Vagina (tissue), 2 donors: ENCODE data around the gene PDYN. TPM values are rescaled to one million over a fixed set of nuclear protein-coding genes. Genes with fewer than 3 reads are reported as not detected.

Experiments used
- DNase-seq, 2 donors: peaks; one replicate each; pipeline ENCODE4 v3.0.0-alpha.2; 2017; ENCODE audit errors: extremely low spot score in 2 of 2
- H3K27ac ChIP-seq: fragments of 200-600 bp; sonication (generic); one replicate; pipeline ENCODE4 v1.5.1; 2019
- H3K27me3 ChIP-seq: fragments of 200-600 bp; sonication (generic); one replicate; pipeline ENCODE4 v1.5.1; 2019
- H3K36me3 ChIP-seq, 2 donors: fragments of 200-600 bp; sonication (generic); one replicate each; pipeline ENCODE4 v1.5.1; 2017 to 2019
- H3K4me1 ChIP-seq: fragments of 200-600 bp; sonication (generic); one replicate; pipeline ENCODE4 v1.5.1; 2019
- H3K4me3 ChIP-seq, 2 donors: fragments of 200-600 bp; sonication (generic); 1 replicate in 1 of 2; 2 replicates in 1 of 2; pipeline ENCODE4 v1.5.1; 2016 to 2019
- H3K9me3 ChIP-seq: fragments of 200-600 bp; sonication (generic); one replicate; pipeline ENCODE4 v1.5.1; 2019
- CTCF ChIP-seq, 3 experiments: fragments of 450-650 bp in 2 of 3; fragments of 200-600 bp in 1 of 3; sonication (generic) in 1 of 3; IDR thresholded peaks; one replicate each; pipeline ENCODE4 v1.5.1; 2017 to 2019; ENCODE audit warnings: antibody characterized with exemption in 3 of 3, mild to moderate bottlenecking in 2 of 3, moderate library complexity in 2 of 3
- POLR2A ChIP-seq, 2 donors: fragments of 450-650 bp; IDR thresholded peaks; one replicate each; pipeline ENCODE4 v1.6.1; 2017; ENCODE audit warnings: antibody characterized with exemption in 2 of 2, mild to moderate bottlenecking in 2 of 2, moderate library complexity in 2 of 2
- POLR2AphosphoS5 ChIP-seq, 2 donors: sonication (generic); formaldehyde crosslinking; IDR thresholded peaks; one replicate each; pipeline ENCODE4 v1.9.0; 2017; ENCODE audit warnings: antibody characterized with exemption in 2 of 2, mild to moderate bottlenecking in 2 of 2, low read depth in 1 of 2; ENCODE audit not compliant: insufficient read depth in 1 of 2
- intact Hi-C: fragments of 100-400 bp; cut with DNase I; formaldehyde crosslinking; loops from one replicate; pipeline ENCODE4 v1.15.1; 2023
- total RNA-seq: library from RNA; depleted of rRNA; stranded (reverse); fragments of >200 nt; gene quantifications from one replicate; pipeline ENCODE4 v1.2.3, GENCODE V29; 2016

Gene PDYN
- total RNA-seq, 1 donor from 2014 or later = not detected

GRCh38 chr20:1964659-1965405 lies 29.0 kb downstream of the PDYN start:
- TF ChIP-seq POLR2AphosphoS5 (IDR thresholded peaks at IDR 0.05; ENCODE audit: insufficient read depth in 1 of 2, low read depth in 1 of 2) = no peak
- TF ChIP-seq POLR2A (IDR thresholded peaks at IDR 0.05) = no peak
- TF ChIP-seq CTCF (IDR thresholded peaks at IDR 0.05) = no peak
- no peaks in the 10 kb centered on the region for H3K27me3 ChIP-seq
- no peak overlapping the region for H3K27ac ChIP-seq
- H3K4me1 ChIP-seq = peaks cover 12% of the 10 kb centered on the region
- no peaks in the 10 kb centered on the region for H3K36me3 ChIP-seq
- no peak for DNase-seq
- no peaks in the 10 kb centered on the region for H3K9me3 ChIP-seq
- H3K4me3 ChIP-seq = peak overlapping the region in 1 of 2 donors; percentile 16
- intact Hi-C loops = loop anchor here (5.0 kb wide), 1 partner anchor 207 kb away; no protein-coding TSS in a partner anchor

GRCh38 chr20:1964061-1964460 lies 29.8 kb downstream of the PDYN start:
- H3K4me1 ChIP-seq = peaks cover 12% of the 10 kb centered on the region
- no peaks in the 10 kb centered on the region for H3K36me3 ChIP-seq
- H3K27ac ChIP-seq = no peak overlapping the region
- no peak for DNase-seq
- no peaks in the 10 kb centered on the region for H3K27me3 ChIP-seq
- H3K4me3 ChIP-seq = no peak overlapping the region
- intact Hi-C loops = no loop called here
- TF ChIP-seq POLR2A (IDR thresholded peaks at IDR 0.05) = no peak
- TF ChIP-seq POLR2AphosphoS5 (IDR thresholded peaks at IDR 0.05; ENCODE audit: insufficient read depth in 1 of 2, low read depth in 1 of 2) = no peak
- TF ChIP-seq CTCF (IDR thresholded peaks at IDR 0.05) = no peak
- no peaks in the 10 kb centered on the region for H3K9me3 ChIP-seq

- DNase-seq = no peak
- H3K27ac ChIP-seq = no peak overlapping the region
- H3K36me3 ChIP-seq = no peaks in the 10 kb centered on the region
- TF ChIP-seq CTCF (IDR thresholded peaks at IDR 0.05) (no peak), POLR2A (IDR thresholded peaks at IDR 0.05) (no peak), POLR2AphosphoS5 (IDR thresholded peaks at IDR 0.05; ENCODE audit: insufficient read depth in 1 of 2, low read depth in 1 of 2) (no peak)
- intact Hi-C loops = no loop called here
- no peaks in the 10 kb centered on the region for H3K9me3 ChIP-seq
- H3K4me1 ChIP-seq = peaks cover 12% of the 10 kb centered on the region
- H3K4me3 ChIP-seq = no peak overlapping the region
- no peaks in the 10 kb centered on the region for H3K27me3 ChIP-seq
Measured at GRCh38 chr20:1961374-1961773, 32.5 kb downstream of the PDYN start.

- Histone ChIP-seq H3K36me3 (no peaks in the 10 kb centered on the region), H3K27me3 (no peaks in the 10 kb centered on the region), H3K9me3 (no peaks in the 10 kb centered on the region), H3K27ac (no peak overlapping the region), H3K4me3 (no peak overlapping the region), H3K4me1 (no peaks in the 10 kb centered on the region)
- DNase-seq = no peak
- intact Hi-C loops = no loop called here
- no peak for TF ChIP-seq POLR2AphosphoS5 (IDR thresholded peaks at IDR 0.05; ENCODE audit: insufficient read depth in 1 of 2, low read depth in 1 of 2)
- no peak for TF ChIP-seq CTCF (IDR thresholded peaks at IDR 0.05)
- TF ChIP-seq POLR2A (IDR thresholded peaks at IDR 0.05) = no peak
Measured at GRCh38 chr20:1959156-1959555, 34.7 kb downstream of the PDYN start.

- TF ChIP-seq CTCF (IDR thresholded peaks at IDR 0.05) = no peak
- no peak for TF ChIP-seq POLR2A (IDR thresholded peaks at IDR 0.05)
- no peak for TF ChIP-seq POLR2AphosphoS5 (IDR thresholded peaks at IDR 0.05; ENCODE audit: insufficient read depth in 1 of 2, low read depth in 1 of 2)
- Histone ChIP-seq H3K4me1 (no peaks in the 10 kb centered on the region), H3K27ac (no peak overlapping the region), H3K27me3 (no peaks in the 10 kb centered on the region), H3K36me3 (no peaks in the 10 kb centered on the region), H3K4me3 (no peak overlapping the region), H3K9me3 (no peaks in the 10 kb centered on the region)
- DNase-seq = peak in 1 of 2 donors; percentile 29
- intact Hi-C loops = no loop called here
Measured at GRCh38 chr20:1958426-1958825, 35.4 kb downstream of the PDYN start.
